Measurements from ENCODE around the gene ZBTB18. TPM values are rescaled to one million over a fixed set of nuclear protein-coding genes. Genes with fewer than 3 reads are reported as not detected.

Gene ZBTB18
- total and polyA plus RNA-seq, 10 donors: 17.2 to 43.0 (median 32.8) TPM

DNA sequence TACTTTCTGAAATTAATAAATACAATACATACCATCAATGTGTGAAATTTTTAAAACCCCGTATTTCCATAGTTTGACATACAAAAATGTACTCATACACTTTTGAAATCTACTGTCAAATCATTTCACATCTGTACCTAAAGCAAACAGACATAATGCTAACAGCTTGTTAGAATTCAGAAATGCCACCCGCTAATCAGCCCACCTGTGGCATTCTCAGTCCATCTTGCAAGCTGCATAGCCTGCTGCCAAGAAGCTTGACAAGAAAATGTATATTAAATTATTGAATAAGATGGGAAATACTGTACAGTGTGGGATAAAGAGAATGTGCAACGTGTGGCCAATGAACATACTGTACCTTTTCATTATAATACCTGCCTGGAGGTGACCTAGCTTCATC is 55.1 kb downstream of the ZBTB18 start:
- TF ChIP-seq POLR2AphosphoS5 (IDR thresholded peaks at IDR 0.05): no peak
- TF ChIP-seq, protein P1, sequence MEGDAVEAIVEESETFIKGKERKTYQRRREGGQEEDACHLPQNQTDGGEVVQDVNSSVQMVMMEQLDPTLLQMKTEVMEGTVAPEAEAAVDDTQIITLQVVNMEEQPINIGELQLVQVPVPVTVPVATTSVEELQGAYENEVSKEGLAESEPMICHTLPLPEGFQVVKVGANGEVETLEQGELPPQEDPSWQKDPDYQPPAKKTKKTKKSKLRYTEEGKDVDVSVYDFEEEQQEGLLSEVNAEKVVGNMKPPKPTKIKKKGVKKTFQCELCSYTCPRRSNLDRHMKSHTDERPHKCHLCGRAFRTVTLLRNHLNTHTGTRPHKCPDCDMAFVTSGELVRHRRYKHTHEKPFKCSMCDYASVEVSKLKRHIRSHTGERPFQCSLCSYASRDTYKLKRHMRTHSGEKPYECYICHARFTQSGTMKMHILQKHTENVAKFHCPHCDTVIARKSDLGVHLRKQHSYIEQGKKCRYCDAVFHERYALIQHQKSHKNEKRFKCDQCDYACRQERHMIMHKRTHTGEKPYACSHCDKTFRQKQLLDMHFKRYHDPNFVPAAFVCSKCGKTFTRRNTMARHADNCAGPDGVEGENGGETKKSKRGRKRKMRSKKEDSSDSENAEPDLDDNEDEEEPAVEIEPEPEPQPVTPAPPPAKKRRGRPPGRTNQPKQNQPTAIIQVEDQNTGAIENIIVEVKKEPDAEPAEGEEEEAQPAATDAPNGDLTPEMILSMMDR (IDR thresholded peaks at IDR 0.05 in 8 of 11, conservative IDR thresholded peaks at IDR 0.05 in 3 of 11): no peak
- TF ChIP-seq POLR2A (IDR thresholded peaks at IDR 0.05): no peak
- 86 to 94% (median 86%) methylated on average over 3 of the region's 3 CpGs for WGBS, 5 donors
- intact Hi-C loops (cut with DNase I; ENCODE audit: low total_unique reads): no loop called here
- no peak for DNase-seq
- H3K9me3 ChIP-seq: no peaks in the 10 kb centered on the region
- peaks cover 0 to 19% (median 0%) of the 10 kb centered on the region in 7 donors for H3K27me3 ChIP-seq (replicated peaks in 1 of 7)
- no peaks in the 10 kb centered on the region for H3K36me3 ChIP-seq
- no peak overlapping the region for H3K27ac ChIP-seq
- H3K4me3 ChIP-seq: no peak overlapping the region
- H3K4me1 ChIP-seq: peaks cover 0 to 1% (median 0%) of the 10 kb centered on the region in 6 donors

Small RNAs within 50 kb of the gene (small RNA-seq; reads per million reads assigned to genes)
- 0 reads per million in 4 donors for gene RN7SL148P

Other genes with a start within 250 kb of the ZBTB18 start
- 10 to 100 TPM; 39.9 to 91.3 (median 74.5) TPM for gene AKT3, start 201.0 kb upstream of the ZBTB18 start, total RNA-seq
- gene AKT3, start 201.0 kb upstream of the ZBTB18 start, polyA plus RNA-seq: 1 to 10 TPM; 4.3 to 7.4 (median 5.0) TPM

All from spleen (tissue), 11 donors.